SK-N-SH treated with all-trans-retinoic acid at 6 μM for 48 hours (cell line): ENCODE data around the gene PDGFRB.

Source experiments
- ARNTL ChIP-seq: fragments of 450-650 bp; formaldehyde crosslinking; IDR thresholded peaks from 2 replicates; pipeline ENCODE4 v1.5.0; 2020; ENCODE audit warnings: low read depth, mild to moderate bottlenecking, moderate library complexity, borderline replicate concordance
- BACH2 ChIP-seq: fragments of 250-450 bp; sonication (Bioruptor Pico); IDR thresholded peaks from 2 replicates; pipeline ENCODE4 v1.9.0; 2021; ENCODE audit warnings: mild to moderate bottlenecking, borderline replicate concordance
- CSDC2 ChIP-seq: fragments of 250-450 bp; sonication (Bioruptor Pico); IDR thresholded peaks from 2 replicates; pipeline ENCODE4 v1.5.0; 2020; ENCODE audit warnings: mild to moderate bottlenecking, moderate library complexity
- OSR1 ChIP-seq: fragments of 250-450 bp; sonication (Bioruptor Pico); IDR thresholded peaks from 2 replicates; pipeline ENCODE4 v1.8.0; 2022; ENCODE audit warnings: moderate library complexity, mild to moderate bottlenecking, inconsistent platforms
- RARB ChIP-seq: fragments of 250-450 bp; sonication (Bioruptor Pico); IDR thresholded peaks from 2 replicates; pipeline ENCODE4 v1.8.0; 2021; ENCODE audit warnings: mild to moderate bottlenecking, moderate library complexity
- SNAI2 ChIP-seq: fragments of 250-450 bp; sonication (Bioruptor Pico); IDR thresholded peaks from 2 replicates; pipeline ENCODE4 v1.5.0; 2020; ENCODE audit warnings: mild to moderate bottlenecking, moderate library complexity
- TCF4 ChIP-seq: fragments of 250-450 bp; sonication (Bioruptor Pico); IDR thresholded peaks from 2 replicates; pipeline ENCODE4 v1.8.0; 2021; ENCODE audit warnings: mild to moderate bottlenecking, moderate library complexity, borderline replicate concordance
- TSHZ2 ChIP-seq: fragments of 250-450 bp; sonication (Bioruptor Pico); IDR thresholded peaks from 2 replicates; pipeline ENCODE4 v1.5.0; 2020; ENCODE audit warnings: mild to moderate bottlenecking, moderate library complexity
- ZFP3 ChIP-seq: fragments of 250-450 bp; sonication (Bioruptor Pico); IDR thresholded peaks from 2 replicates; pipeline ENCODE4 v1.5.0; 2020; ENCODE audit warnings: mild to moderate bottlenecking, moderate library complexity
- ZNF8 ChIP-seq: fragments of 450-650 bp; formaldehyde crosslinking; IDR thresholded peaks from 2 replicates; pipeline ENCODE4 v1.5.0; 2020; ENCODE audit warnings: mild to moderate bottlenecking, moderate library complexity
- TF ChIP-seq, protein P1 (sequence below): fragments of 250-450 bp; sonication (Bioruptor Pico); IDR thresholded peaks from 2 replicates; pipeline ENCODE4 v1.8.0; 2020; ENCODE audit warnings: mild to moderate bottlenecking, moderate library complexity, borderline replicate concordance

- TF ChIP-seq ARNTL (no peak), ZNF8 (CRISPR knock-in tag) (no peak), OSR1 (no peak), TSHZ2 (CRISPR knock-in tag) (no peak), BACH2 (CRISPR knock-in tag) (no peak), CSDC2 (CRISPR knock-in tag) (no peak), TCF4 (no peak), SNAI2 (CRISPR knock-in tag) (no peak), RARB (CRISPR knock-in tag) (no peak), ZFP3 (CRISPR knock-in tag) (no peak)
- TF ChIP-seq, protein P1, sequence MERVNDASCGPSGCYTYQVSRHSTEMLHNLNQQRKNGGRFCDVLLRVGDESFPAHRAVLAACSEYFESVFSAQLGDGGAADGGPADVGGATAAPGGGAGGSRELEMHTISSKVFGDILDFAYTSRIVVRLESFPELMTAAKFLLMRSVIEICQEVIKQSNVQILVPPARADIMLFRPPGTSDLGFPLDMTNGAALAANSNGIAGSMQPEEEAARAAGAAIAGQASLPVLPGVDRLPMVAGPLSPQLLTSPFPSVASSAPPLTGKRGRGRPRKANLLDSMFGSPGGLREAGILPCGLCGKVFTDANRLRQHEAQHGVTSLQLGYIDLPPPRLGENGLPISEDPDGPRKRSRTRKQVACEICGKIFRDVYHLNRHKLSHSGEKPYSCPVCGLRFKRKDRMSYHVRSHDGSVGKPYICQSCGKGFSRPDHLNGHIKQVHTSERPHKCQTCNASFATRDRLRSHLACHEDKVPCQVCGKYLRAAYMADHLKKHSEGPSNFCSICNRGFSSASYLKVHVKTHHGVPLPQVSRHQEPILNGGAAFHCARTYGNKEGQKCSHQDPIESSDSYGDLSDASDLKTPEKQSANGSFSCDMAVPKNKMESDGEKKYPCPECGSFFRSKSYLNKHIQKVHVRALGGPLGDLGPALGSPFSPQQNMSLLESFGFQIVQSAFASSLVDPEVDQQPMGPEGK (CRISPR knock-in tag) = no peak
Observed at GRCh38 chr5:150180241-150181026, 24.8 kb upstream of the PDGFRB start.
